Heart right ventricle (tissue), 16 donors: ENCODE data around the gene ZNF593OS. TPM values are rescaled to one million over a fixed set of nuclear protein-coding genes. Genes with fewer than 3 reads are reported as not detected.

ENCODE experiments used
- ATAC-seq, 8 donors: fragments of 200-7000 bp; cut with Tn5 transposase; one replicate each; pipeline ENCODE4 v1.9.1; 2020; ENCODE audit warnings: mild to moderate bottlenecking in 8 of 8, moderate library complexity in 8 of 8, moderate number of reproducible peaks in 1 of 8
- DNase-seq, 2 donors: peaks; one replicate each; pipeline ENCODE4 v3.0.0-alpha.2; 2020
- H3K27ac ChIP-seq, 10 donors: fragments of 200-600 bp; sonication (generic) in 2 of 10; one replicate each; pipeline versions ENCODE4 v1.5.0 to v1.8.0; 2020 to 2022; ENCODE audit warnings: mild to moderate bottlenecking in 3 of 10
- H3K27me3 ChIP-seq, 7 donors: fragments of 200-600 bp; one replicate each; pipeline ENCODE4 v1.8.0; 2021 to 2022; ENCODE audit warnings: mild to moderate bottlenecking in 2 of 7
- H3K36me3 ChIP-seq, 9 donors: fragments of 200-600 bp; sonication (generic) in 1 of 9; one replicate each; pipeline versions ENCODE4 v1.5.0 to v1.8.0; 2020 to 2022; ENCODE audit warnings: mild to moderate bottlenecking in 2 of 9
- H3K4me1 ChIP-seq, 9 donors: fragments of 200-600 bp; sonication (generic) in 1 of 9; one replicate each; pipeline versions ENCODE4 v1.5.0 to v1.8.0; 2020 to 2022; ENCODE audit warnings: mild to moderate bottlenecking in 4 of 9
- H3K4me3 ChIP-seq, 10 donors: fragments of 200-600 bp; sonication (generic) in 2 of 10; one replicate each; pipeline versions ENCODE4 v1.5.0 to v1.8.0; 2020 to 2022; ENCODE audit warnings: mild to moderate bottlenecking in 7 of 10, moderate library complexity in 2 of 10
- H3K9me3 ChIP-seq, 11 donors: fragments of 200-600 bp in 10 of 11; sonication (generic) in 2 of 11; one replicate each; pipeline versions ENCODE4 v1.5.0 to v1.8.0; 2013 to 2022; ENCODE audit warnings: mild to moderate bottlenecking in 2 of 11, control low read depth in 1 of 11, moderate library complexity in 1 of 11
- CTCF ChIP-seq, 9 donors: fragments of 200-600 bp; sonication (generic) in 2 of 9; IDR thresholded peaks; one replicate each; pipeline versions ENCODE4 v1.5.0 to v1.8.0; 2021 to 2022; ENCODE audit warnings: antibody characterized with exemption in 9 of 9, mild to moderate bottlenecking in 5 of 9, moderate library complexity in 1 of 9
- WGBS, 2 donors: extraction: QIAGEN DNeasy Blood & Tissue Kit; methylation state at CpG; one replicate each; pipeline ENCODE4 v1.1.7; 2013; ENCODE audit warnings: inconsistent platforms in 1 of 2; 5-methylcytosine and 5-hydroxymethylcytosine counted together
- intact Hi-C, 10 donors: fragments of 100-400 bp; cut with DNase I; formaldehyde crosslinking; loops; one replicate each; pipeline versions ENCODE4 v1.11.1 to v1.14.2; 2022
- polyA plus RNA-seq, 2 donors: library from polyadenylated mRNA; stranded (reverse); fragments of 200-250 nt; gene quantifications; one replicate each; pipeline ENCODE4 v1.2.3, GENCODE V29; 2013
- total RNA-seq, 10 donors: library from RNA; stranded (reverse); fragmentation: NEBNext Ultra II Directional in 3 of 10; extraction: Animal tissue kit (Norgen Biotek cat#: 25700) in 3 of 10; gene quantifications; one replicate each; pipeline versions ENCODE4 v1.2.1 to v1.2.4, GENCODE V29; 2021 to 2023
- donor health status: Arrhythmogenic right ventricular cardiomyopathy.
- donor health status: ischemic (EF 13 %, LVEDD 7.1; RV severe dilation, severe dysfunction).
- donor health status: healthy with polysubstance abuse.
- donor health status: DM: no; HTN: yes; CAD: no.
- donor health status: DM: no; HTN: no; CAD: no.
- donor health status: ischemic (EF 25% LVEDD 6.9; RV normal size, moderate dysfunction).
- donor health status: ischemic (EF 25% LVEDD 5.7; RV mildly dilated, moderate dysfunction).
- donor health status: healthy.
- donor health status: DM: yes; HTN: yes; CAD: no.
- donor health status: Ischemic cardiomyopathy.
- donor health status: ischemic (EF 35%, LVEDD 5.7; RV mildly dilated, moderate dysfunction).
- donor health status: nonischemic (EF 11% LVEDD 7.7; RV severe dilation, severe dysfunction).
- donor health status: DM: yes; HTN: yes; CAD: no.
- donor health status: PGD.
- donor health status: ischemic (EF 29% LVEDD 5.4; RV normal size, mild dysfunction).
- donor health status: nonischemic (EF 23%, LVEDD 6.1; RV moderate dilation, normal function).

The ZNF593OS gene
- total and polyA plus RNA-seq, 12 donors, result 0.46 TPM; not detected in 11

- ATAC-seq (no peak), DNase-seq (no peak)
- no peak for TF ChIP-seq CTCF (IDR thresholded peaks at IDR 0.05)
- no peak overlapping the region for H3K27ac ChIP-seq
- 86 to 96% methylated on average over 3 of the region's 3 CpGs for WGBS, 2 donors
- H3K4me3 ChIP-seq, result no peak overlapping the region
- intact Hi-C loops, result no loop called here
- no peaks in the 10 kb centered on the region for H3K9me3 ChIP-seq
- peaks cover 0 to 12% (median 0%) of the 10 kb centered on the region in 9 donors for H3K4me1 ChIP-seq
- H3K36me3 ChIP-seq, result no peaks in the 10 kb centered on the region
- peaks cover 0 to 10% (median 0%) of the 10 kb centered on the region in 7 donors for H3K27me3 ChIP-seq
Measured at GRCh38 chr1:26197301-26197700, 25.7 kb upstream of the ZNF593OS start.

- no peaks in the 10 kb centered on the region for H3K36me3 ChIP-seq
- no peak overlapping the region for H3K27ac ChIP-seq
- peaks cover 0 to 2% (median 0%) of the 10 kb centered on the region in 9 donors for H3K4me1 ChIP-seq
- ATAC-seq (no peak), DNase-seq (no peak)
- WGBS, 2 donors, result 59 to 94% methylated on average over 3 of the region's 3 CpGs
- no peak overlapping the region for H3K4me3 ChIP-seq
- TF ChIP-seq CTCF (IDR thresholded peaks at IDR 0.05), result no peak
- peaks cover 0 to 10% (median 0%) of the 10 kb centered on the region in 7 donors for H3K27me3 ChIP-seq
- intact Hi-C loops, result no loop called here
- H3K9me3 ChIP-seq, result no peaks in the 10 kb centered on the region
Measured at GRCh38 chr1:26195805-26196204, 24.2 kb upstream of the ZNF593OS start.

- DNase-seq, result no peak
- Histone ChIP-seq H3K9me3 (no peaks in the 10 kb centered on the region), H3K27me3 (peaks cover 0 to 2% (median 0%) of the 10 kb centered on the region in 7 donors), H3K27ac (no peak overlapping the region), H3K4me1 (no peaks in the 10 kb centered on the region), H3K4me3 (no peak overlapping the region), H3K36me3 (no peaks in the 10 kb centered on the region)
- no peak for TF ChIP-seq CTCF (IDR thresholded peaks at IDR 0.05)
- intact Hi-C loops, result no loop called here
- ATAC-seq, result no peak
- 23 to 31% methylated on average over 3 of the region's 3 CpGs for WGBS, 2 donors
Measured at GRCh38 chr1:26191739-26192138, 20.1 kb upstream of the ZNF593OS start.

- Histone ChIP-seq H3K4me3 (no peak within 1 kb of the TSS), H3K36me3 (no peaks in the 10 kb centered on the region), H3K9me3 (no peaks in the 10 kb centered on the region), H3K27ac (no peak within 1 kb of the TSS), H3K4me1 (no peaks in the 10 kb centered on the region), H3K27me3 (no peaks in the 10 kb centered on the region)
- ATAC-seq (peak in 1 of 8 donors; percentile 28), DNase-seq (no peak)
- peak in 5 of 9 donors; percentile 11 to 27 (median 24) for TF ChIP-seq CTCF (IDR thresholded peaks at IDR 0.05)
- intact Hi-C loops, result no loop called here
- WGBS, 2 donors, result 45 to 46% methylated on average over 16 of the region's 16 CpGs
Measured at GRCh38 chr1:26190373-26190987, 18.8 kb upstream of the ZNF593OS start, which contains the start of gene CATSPER4. CATSPER4 (plus strand) TSS chr1:26190602; CDS start chr1:26190628, 26 bp downstream.
